Peyer's patch (tissue), 4 donors: ENCODE results near the gene SHMT2. TPM values are rescaled to one million over a fixed set of nuclear protein-coding genes. Genes with fewer than 3 reads are reported as not detected.

Source experiments
- DNase-seq, 3 donors: peaks; one replicate each; pipeline ENCODE4 v3.0.0-alpha.2; 2017 to 2019
- H3K27ac ChIP-seq, 4 donors: fragments of 200-600 bp; sonication (generic); one replicate each; pipeline ENCODE4 v1.5.1; 2016 to 2019
- H3K27me3 ChIP-seq, 2 donors: fragments of 200-600 bp; sonication (generic); one replicate each; pipeline ENCODE4 v1.5.1; 2019
- H3K36me3 ChIP-seq, 3 donors: fragments of 200-600 bp; sonication (generic); one replicate each; pipeline ENCODE4 v1.5.1; 2016 to 2019
- H3K4me1 ChIP-seq, 4 donors: fragments of 200-600 bp; sonication (generic); one replicate each; pipeline ENCODE4 v1.5.1; 2016 to 2019
- H3K4me3 ChIP-seq, 4 donors: fragments of 200-600 bp; sonication (generic); 1 replicate in 3 of 4; 2 replicates in 1 of 4; pipeline ENCODE4 v1.5.1; 2016 to 2019; ENCODE audit warnings: mild to moderate bottlenecking in 1 of 4
- H3K9me3 ChIP-seq, 4 donors: fragments of 200-600 bp; sonication (generic); one replicate each; pipeline ENCODE4 v1.5.1; 2016 to 2019; ENCODE audit warnings: mild to moderate bottlenecking in 1 of 4
- CTCF ChIP-seq, 6 experiments: fragments of 450-650 bp in 4 of 6; fragments of 200-600 bp in 2 of 6; sonication (generic) in 1 of 6; IDR thresholded peaks; one replicate each; pipeline ENCODE4 v1.5.1; 2017 to 2019; ENCODE audit warnings: antibody characterized with exemption in 6 of 6, mild to moderate bottlenecking in 3 of 6, moderate library complexity in 1 of 6
- POLR2A ChIP-seq, 2 donors: fragments of 450-650 bp; IDR thresholded peaks; one replicate each; pipeline ENCODE4 v1.5.1; 2017; ENCODE audit warnings: antibody characterized with exemption in 2 of 2, mild to moderate bottlenecking in 2 of 2, moderate library complexity in 2 of 2
- total RNA-seq, 4 donors: library from RNA; depleted of rRNA; stranded (reverse); fragments of >200 nt; gene quantifications; one replicate each; pipeline ENCODE4 v1.1.0, GENCODE V29; 2016

The SHMT2 gene
- total RNA-seq, 4 donors from 2014 or later, result 34.4 to 72.6 (median 36.3) TPM

GRCh38 chr12:57204454-57204853 is 25.1 kb upstream of the SHMT2 start:
- no peaks in the 10 kb centered on the region for H3K27me3 ChIP-seq
- TF ChIP-seq CTCF (IDR thresholded peaks at IDR 0.05) (no peak), POLR2A (IDR thresholded peaks at IDR 0.05) (no peak)
- H3K4me3 ChIP-seq, result no peak overlapping the region
- no peak for DNase-seq
- H3K9me3 ChIP-seq, result no peaks in the 10 kb centered on the region
- peaks cover 0 to 97% (median 0%) of the 10 kb centered on the region in 3 donors for H3K36me3 ChIP-seq
- no peak overlapping the region for H3K27ac ChIP-seq
- no peaks in the 10 kb centered on the region for H3K4me1 ChIP-seq

- TF ChIP-seq CTCF (IDR thresholded peaks at IDR 0.05), result no peak
- TF ChIP-seq POLR2A (IDR thresholded peaks at IDR 0.05), result no peak
- H3K4me3 ChIP-seq, result no peak overlapping the region
- no peaks in the 10 kb centered on the region for H3K27me3 ChIP-seq
- peaks cover 0 to 97% (median 0%) of the 10 kb centered on the region in 3 donors for H3K36me3 ChIP-seq
- no peaks in the 10 kb centered on the region for H3K4me1 ChIP-seq
- DNase-seq, result no peak
- H3K9me3 ChIP-seq, result no peaks in the 10 kb centered on the region
- no peak overlapping the region for H3K27ac ChIP-seq
Measured at GRCh38 chr12:57205186-57205585, 24.3 kb upstream of the SHMT2 start.

- TF ChIP-seq CTCF (IDR thresholded peaks at IDR 0.05), result no peak
- no peak for TF ChIP-seq POLR2A (IDR thresholded peaks at IDR 0.05)
Measured at GRCh38 chr12:57205931-57206330, 23.6 kb upstream of the SHMT2 start.

GRCh38 chr12:57207731-57208630 is 21.5 kb upstream of the SHMT2 start:
- Histone ChIP-seq H3K36me3 (peaks cover 0 to 96% (median 0%) of the 10 kb centered on the region in 3 donors), H3K27ac (no peak overlapping the region), H3K9me3 (no peaks in the 10 kb centered on the region), H3K27me3 (no peaks in the 10 kb centered on the region), H3K4me3 (no peak overlapping the region), H3K4me1 (no peaks in the 10 kb centered on the region)
- DNase-seq, result no peak
- TF ChIP-seq POLR2A (IDR thresholded peaks at IDR 0.05) (no peak), CTCF (IDR thresholded peaks at IDR 0.05) (no peak)

More at GRCh38 chr12:57205931-57206330, 23.6 kb upstream of the SHMT2 start:
- Histone ChIP-seq H3K4me3 (no peak overlapping the region), H3K36me3 (peaks cover 0 to 97% (median 0%) of the 10 kb centered on the region in 3 donors), H3K27ac (no peak overlapping the region), H3K27me3 (no peaks in the 10 kb centered on the region), H3K4me1 (no peaks in the 10 kb centered on the region), H3K9me3 (no peaks in the 10 kb centered on the region)
- DNase-seq, result no peak

GRCh38 chr12:57208631-57209282 is 20.8 kb upstream of the SHMT2 start:
- H3K9me3 ChIP-seq, result no peaks in the 10 kb centered on the region
- no peak for TF ChIP-seq CTCF (IDR thresholded peaks at IDR 0.05)
- no peak for TF ChIP-seq POLR2A (IDR thresholded peaks at IDR 0.05)
- peaks cover 0 to 3% (median 0%) of the 10 kb centered on the region in 4 donors for H3K4me1 ChIP-seq
- H3K27me3 ChIP-seq, result no peaks in the 10 kb centered on the region
- H3K27ac ChIP-seq, result no peak overlapping the region
- DNase-seq, result no peak
- H3K36me3 ChIP-seq, result peaks cover 0 to 88% (median 0%) of the 10 kb centered on the region in 3 donors
- H3K4me3 ChIP-seq, result no peak overlapping the region
